Mammary epithelial cell (primary cell): ENCODE results near the gene RHOC.

Experiments used
- CTCF ChIP-seq, 2 donors: IDR thresholded peaks in 1 of 2; conservative IDR thresholded peaks in 1 of 2; 2 replicates each; pipeline ENCODE4 v1.5.1; 2011 to 2012; ENCODE audit warnings: inconsistent platforms in 2 of 2, low read length in 2 of 2, mild to moderate bottlenecking in 2 of 2, control low read depth in 1 of 2, low read depth in 1 of 2; ENCODE audit not compliant: insufficient read depth in 1 of 2; ENCODE audit errors: extremely low read depth in 1 of 2
- EZH2 ChIP-seq: IDR thresholded peaks from 2 replicates; pipeline ENCODE4 v1.6.1; 2012; ENCODE audit warnings: low read length, inconsistent platforms, borderline replicate concordance

- TF ChIP-seq EZH2 (no peak), CTCF (conservative IDR thresholded peaks at IDR 0.05 in 1 of 2, IDR thresholded peaks at IDR 0.05 in 1 of 2; ENCODE audit: extremely low read depth in 1 of 2, insufficient read depth in 1 of 2, low read depth in 1 of 2, low read length in 2 of 2) (no peak)
Observed at GRCh38 chr1:112710586-112710985, 3.7 kb upstream of the RHOC start.
